ENCODE results near the gene PHLDB1.

PHLDB1 gene

DNA sequence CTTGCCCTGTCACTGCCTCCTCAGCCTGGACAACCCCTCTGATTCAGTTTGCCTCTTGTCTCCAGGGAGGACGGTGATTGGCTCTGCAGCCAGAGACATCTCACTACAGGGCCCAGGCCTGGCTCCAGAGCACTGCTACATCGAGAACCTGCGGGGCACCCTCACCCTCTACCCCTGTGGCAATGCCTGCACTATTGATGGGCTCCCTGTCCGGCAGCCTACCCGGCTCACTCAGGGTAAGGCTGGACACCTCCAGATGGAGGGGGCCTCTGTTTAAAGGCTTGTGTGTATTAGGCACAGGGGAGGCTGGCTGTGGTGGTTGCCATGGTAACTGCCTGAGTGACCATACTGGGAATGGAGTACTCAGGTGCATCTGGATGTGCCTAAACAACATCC, 8.6 kb downstream of the PHLDB1 start:
- Histone ChIP-seq H3K4me2 (ENCODE audit: low read length, poor library complexity, severe bottlenecking) (peak overlapping the region; percentile 20), H2BK12ac (ENCODE audit: low read length in 2 of 2) (peak overlapping the region; percentile 60 to 80), H3K9ac (ENCODE audit: low read length) (no peak overlapping the region), H3K4ac (ENCODE audit: low read depth in 1 of 2, low read length in 2 of 2) (peak overlapping the region in 1 of 2 experiments; percentile 67), H4K91ac (ENCODE audit: low read length) (peak overlapping the region; percentile 87), H4K8ac (ENCODE audit: low read length) (peak overlapping the region; percentile 79), H3K14ac (ENCODE audit: low read length in 2 of 2) (no peak overlapping the region), H3K23ac (ENCODE audit: low read length in 2 of 2) (no peak overlapping the region), H3K9me3 (ENCODE audit: control insufficient read depth, low read length) (no peaks in the 10 kb centered on the region), H2BK15ac (ENCODE audit: low read depth, poor library complexity, severe bottlenecking) (no peak overlapping the region), H3K36me3 (ENCODE audit: control insufficient read depth in 1 of 2, insufficient read depth in 2 of 2, low read depth in 1 of 2, low read length in 2 of 2) (peaks cover 49 to 56% of the 10 kb centered on the region in 2 experiments), H3K18ac (ENCODE audit: low read depth in 1 of 2, low read length in 2 of 2) (peak overlapping the region; percentile 25 to 84), H2AK5ac (ENCODE audit: low read length, severe bottlenecking) (peak overlapping the region; percentile 95), H3K27ac (ENCODE audit: low read length, poor library complexity, severe bottlenecking) (peak overlapping the region; percentile 81), H2AFZ (ENCODE audit: low read depth, low read length) (no peak overlapping the region), H3K4me3 (ENCODE audit: insufficient read depth in 1 of 2, low read depth in 1 of 2, low read length in 2 of 2) (no peak overlapping the region), H3K79me1 (replicated peaks; ENCODE audit: low read length, poor library complexity, severe bottlenecking) (peaks cover 10% of the 10 kb centered on the region), H2BK120ac (ENCODE audit: low read depth, low read length) (peak overlapping the region; percentile 55), H3K4me1 (ENCODE audit: control insufficient read depth, insufficient read depth, low read depth, low read length) (peaks cover 61% of the 10 kb centered on the region), H3K27me3 (ENCODE audit: control insufficient read depth in 1 of 2, insufficient read depth in 1 of 2, low read length in 2 of 2) (no peaks in the 10 kb centered on the region), H2BK5ac (ENCODE audit: low read depth, low read length, poor library complexity, severe bottlenecking) (peak overlapping the region; percentile 54)
- 78% methylated on average over 5 of the region's 5 CpGs for WGBS
- DNase-seq: no peak

DNA sequence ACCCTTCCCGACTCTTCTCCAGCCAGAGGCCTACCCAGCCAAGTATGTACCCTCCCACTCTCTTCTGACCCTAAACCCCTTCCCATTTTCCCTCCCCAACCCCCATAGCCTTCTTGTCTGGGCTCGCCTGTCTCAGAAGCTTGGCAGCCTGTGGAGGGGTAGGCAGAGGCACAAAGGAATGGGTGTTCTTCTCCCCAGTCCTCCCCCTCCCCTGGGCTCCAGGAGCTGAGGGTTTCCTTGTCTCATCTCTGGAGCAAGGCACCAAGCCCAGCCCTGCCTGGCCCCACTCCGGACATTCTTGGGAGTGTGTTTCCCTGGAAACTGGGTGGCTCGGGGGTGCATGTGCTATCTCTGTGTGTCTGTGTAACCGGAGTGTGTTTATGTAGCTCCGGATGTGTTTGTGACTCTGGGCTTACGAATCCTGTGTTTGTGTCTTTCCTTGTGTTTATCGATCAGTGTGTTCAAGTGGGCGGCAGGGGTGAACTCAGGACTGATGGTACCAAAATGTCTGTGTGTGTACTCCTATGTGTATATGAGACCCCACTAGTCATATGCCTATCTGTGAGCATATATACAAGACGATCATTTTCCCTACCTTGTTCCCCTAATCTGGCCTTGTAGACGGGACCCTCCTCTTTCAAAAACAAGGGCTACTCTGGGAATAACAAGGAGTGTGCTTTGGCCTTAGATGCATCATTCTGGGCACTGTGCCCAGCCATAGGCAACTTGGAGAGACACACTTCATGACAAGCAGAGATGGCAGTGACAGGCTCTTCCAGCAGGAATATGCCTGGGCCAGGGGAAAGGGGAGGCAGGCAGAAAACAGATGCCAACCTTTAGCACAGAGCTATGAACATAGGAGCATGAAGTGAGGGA, 10.9 kb downstream of the PHLDB1 start:
- 5% methylated on average over 9 of the region's 11 CpGs for WGBS
- H3K9ac ChIP-seq (ENCODE audit: low read length): peak overlapping the region; percentile 75

DNA sequence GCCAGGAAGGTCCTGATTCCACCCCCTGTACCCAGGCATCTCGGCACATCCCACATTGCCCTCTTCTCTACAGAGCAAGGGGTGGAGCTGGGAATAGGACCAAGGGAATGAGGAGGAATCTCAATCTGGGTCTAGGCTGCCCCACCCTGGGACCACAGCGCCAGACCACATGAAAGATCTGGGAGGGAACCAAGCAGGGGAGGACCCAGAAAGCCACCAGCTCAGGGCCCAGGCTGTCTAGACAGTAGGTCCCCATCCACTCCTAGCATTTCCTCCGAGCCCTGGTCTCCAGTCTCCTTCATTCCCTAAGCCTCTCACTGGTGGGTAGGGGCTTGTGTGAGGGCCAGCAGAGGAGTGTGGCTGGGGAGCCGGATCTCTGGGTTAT, 11.6 kb downstream of the PHLDB1 start:
- peak overlapping the region in 1 of 2 experiments; percentile 54 for H3K4me3 ChIP-seq (ENCODE audit: insufficient read depth in 1 of 2, low read depth in 1 of 2, low read length in 2 of 2)
- peak overlapping the region; percentile 99 for H3K27ac ChIP-seq (ENCODE audit: low read length, poor library complexity, severe bottlenecking)
- DNase-seq: peak; percentile 90
- peaks cover 10% of the 10 kb centered on the region for H3K79me1 ChIP-seq (replicated peaks; ENCODE audit: low read length, poor library complexity, severe bottlenecking)
- H2BK12ac ChIP-seq (ENCODE audit: low read length in 2 of 2): peak overlapping the region; percentile 94 to 97
- peak overlapping the region; percentile 100 for H2AK5ac ChIP-seq (ENCODE audit: low read length, severe bottlenecking)
- WGBS: 10% methylated on average over 2 of the region's 4 CpGs
- H3K23ac ChIP-seq (ENCODE audit: low read length in 2 of 2): peak overlapping the region in 1 of 2 experiments; percentile 57
- peak overlapping the region; percentile 12 for H3K4me2 ChIP-seq (ENCODE audit: low read length, poor library complexity, severe bottlenecking)
- peaks cover 64% of the 10 kb centered on the region for H3K4me1 ChIP-seq (ENCODE audit: control insufficient read depth, insufficient read depth, low read depth, low read length)
- H3K9me3 ChIP-seq (ENCODE audit: control insufficient read depth, low read length): no peaks in the 10 kb centered on the region
- no peaks in the 10 kb centered on the region for H3K27me3 ChIP-seq (ENCODE audit: control insufficient read depth in 1 of 2, insufficient read depth in 1 of 2, low read length in 2 of 2)
- H4K8ac ChIP-seq (ENCODE audit: low read length): peak overlapping the region; percentile 98
- H2AFZ ChIP-seq (ENCODE audit: low read depth, low read length): no peak overlapping the region
- peaks cover 46 to 52% of the 10 kb centered on the region in 2 experiments for H3K36me3 ChIP-seq (ENCODE audit: control insufficient read depth in 1 of 2, insufficient read depth in 2 of 2, low read depth in 1 of 2, low read length in 2 of 2)
- H3K14ac ChIP-seq (ENCODE audit: low read length in 2 of 2): peak overlapping the region in 1 of 2 experiments; percentile 87
- H4K91ac ChIP-seq (ENCODE audit: low read length): peak overlapping the region; percentile 99
- peak overlapping the region; percentile 90 to 98 for H3K18ac ChIP-seq (ENCODE audit: low read depth in 1 of 2, low read length in 2 of 2)
- H2BK5ac ChIP-seq (ENCODE audit: low read depth, low read length, poor library complexity, severe bottlenecking): peak overlapping the region; percentile 93
- H3K4ac ChIP-seq (ENCODE audit: low read depth in 1 of 2, low read length in 2 of 2): peak overlapping the region; percentile 97 to 98
- peak overlapping the region; percentile 96 for H2BK15ac ChIP-seq (ENCODE audit: low read depth, poor library complexity, severe bottlenecking)
- peak overlapping the region; percentile 75 for H3K9ac ChIP-seq (ENCODE audit: low read length)
- peak overlapping the region; percentile 96 for H2BK120ac ChIP-seq (ENCODE audit: low read depth, low read length)

More for the DNA sequence above, 10.9 kb downstream of the PHLDB1 start:
- H2BK120ac ChIP-seq (ENCODE audit: low read depth, low read length): peak overlapping the region; percentile 96
- peak overlapping the region; percentile 100 for H2AK5ac ChIP-seq (ENCODE audit: low read length, severe bottlenecking)
- peak overlapping the region; percentile 98 for H4K8ac ChIP-seq (ENCODE audit: low read length)
- H2BK12ac ChIP-seq (ENCODE audit: low read length in 2 of 2): peak overlapping the region; percentile 94 to 97
- H3K79me1 ChIP-seq (replicated peaks; ENCODE audit: low read length, poor library complexity, severe bottlenecking): peaks cover 10% of the 10 kb centered on the region
- H2AFZ ChIP-seq (ENCODE audit: low read depth, low read length): no peak overlapping the region
- no peaks in the 10 kb centered on the region for H3K27me3 ChIP-seq (ENCODE audit: control insufficient read depth in 1 of 2, insufficient read depth in 1 of 2, low read length in 2 of 2)
- H3K4me1 ChIP-seq (ENCODE audit: control insufficient read depth, insufficient read depth, low read depth, low read length): peaks cover 64% of the 10 kb centered on the region
- H3K9me3 ChIP-seq (ENCODE audit: control insufficient read depth, low read length): no peaks in the 10 kb centered on the region
- peak overlapping the region; percentile 96 for H2BK15ac ChIP-seq (ENCODE audit: low read depth, poor library complexity, severe bottlenecking)
- H4K91ac ChIP-seq (ENCODE audit: low read length): peak overlapping the region; percentile 99
- DNase-seq: peak; percentile 99
- peaks cover 48 to 57% of the 10 kb centered on the region in 2 experiments for H3K36me3 ChIP-seq (ENCODE audit: control insufficient read depth in 1 of 2, insufficient read depth in 2 of 2, low read depth in 1 of 2, low read length in 2 of 2)
- H3K4ac ChIP-seq (ENCODE audit: low read depth in 1 of 2, low read length in 2 of 2): peak overlapping the region; percentile 97 to 98
- H3K23ac ChIP-seq (ENCODE audit: low read length in 2 of 2): peak overlapping the region in 1 of 2 experiments; percentile 57
- H3K27ac ChIP-seq (ENCODE audit: low read length, poor library complexity, severe bottlenecking): peak overlapping the region; percentile 99
- H2BK5ac ChIP-seq (ENCODE audit: low read depth, low read length, poor library complexity, severe bottlenecking): peak overlapping the region; percentile 93
- peak overlapping the region; percentile 38 for H3K4me2 ChIP-seq (ENCODE audit: low read length, poor library complexity, severe bottlenecking)
- H3K18ac ChIP-seq (ENCODE audit: low read depth in 1 of 2, low read length in 2 of 2): peak overlapping the region; percentile 90 to 98
- H3K4me3 ChIP-seq (ENCODE audit: insufficient read depth in 1 of 2, low read depth in 1 of 2, low read length in 2 of 2): peak overlapping the region in 1 of 2 experiments; percentile 54
- H3K14ac ChIP-seq (ENCODE audit: low read length in 2 of 2): peak overlapping the region in 1 of 2 experiments; percentile 87

Measured in mesenchymal stem cell (in vitro differentiated cells and primary cell).